CD4-positive, CD25-positive, alpha-beta regulatory T cell (primary cell): ENCODE data around the gene INPP4B. TPM values are rescaled to one million over a fixed set of nuclear protein-coding genes. Genes with fewer than 3 reads are reported as not detected.
A peak's percentile ranks its signal among the peaks of the same experiment; 100 is the strongest.
"Not testable (repeated sequence)": the region's sequence is repeated elsewhere in the genome, so short reads cannot be mapped to it uniquely, and the experiment has no call there.

ENCODE experiments used
- ATAC-seq, 2 donors: fragments of 150-1000 bp; cut with Tn5 transposase; one replicate each; pipeline ENCODE4 v1.10.0; 2021; ENCODE audit warnings: low read depth in 2 of 2, moderate number of reproducible peaks in 2 of 2, moderate library complexity in 1 of 2
- DNase-seq, 3 donors: peaks; one replicate each; pipeline versions ENCODE4 v3.0.0 to v3.0.0-alpha.2; 2012 to 2022; ENCODE audit warnings: mixed read lengths in 1 of 3
- H3K27ac ChIP-seq: one replicate; pipeline ENCODE4 v1.7.0; 2013; ENCODE audit warnings: mild to moderate bottlenecking, low read length; ENCODE audit not compliant: insufficient read depth, poor library complexity, severe bottlenecking
- H3K27me3 ChIP-seq: one replicate; pipeline ENCODE4 v1.7.0; 2013; ENCODE audit warnings: low read length; ENCODE audit not compliant: control insufficient read depth, insufficient read depth
- H3K36me3 ChIP-seq: one replicate; pipeline ENCODE4 v1.7.0; 2013; ENCODE audit warnings: mild to moderate bottlenecking, low read length, moderate library complexity; ENCODE audit not compliant: control insufficient read depth, insufficient read depth
- H3K4me1 ChIP-seq: 2 replicates; pipeline ENCODE4 v1.7.0; 2013; ENCODE audit warnings: mild to moderate bottlenecking, low read length; ENCODE audit not compliant: insufficient read depth, control insufficient read depth, poor library complexity, severe bottlenecking
- H3K4me3 ChIP-seq: one replicate; pipeline ENCODE4 v1.7.0; 2013; ENCODE audit warnings: low read depth, mild to moderate bottlenecking, low read length, moderate library complexity
- H3K9me3 ChIP-seq, 2 experiments: 1 replicate in 1 of 2; 2 replicates in 1 of 2; pipeline ENCODE4 v1.7.0; 2013; ENCODE audit warnings: low read length in 2 of 2, mild to moderate bottlenecking in 1 of 2, moderate library complexity in 1 of 2; ENCODE audit not compliant: control insufficient read depth in 2 of 2
- H3K27ac Mint-ChIP-seq, 3 donors: one replicate each; pipeline ENCODE4 v1.8.0; 2020 to 2022; ENCODE audit warnings: mild to moderate bottlenecking in 3 of 3, mixed read lengths in 3 of 3, moderate library complexity in 2 of 3
- H3K27me3 Mint-ChIP-seq: one replicate; pipeline ENCODE4 v1.8.0; 2022; ENCODE audit warnings: mild to moderate bottlenecking, mixed read lengths
- H3K36me3 Mint-ChIP-seq: one replicate; pipeline ENCODE4 v1.8.0; 2020; ENCODE audit warnings: mixed read lengths
- H3K4me1 Mint-ChIP-seq, 4 donors: one replicate each; pipeline ENCODE4 v1.8.0; 2020 to 2022; ENCODE audit warnings: mixed read lengths in 4 of 4, mild to moderate bottlenecking in 1 of 4
- H3K4me3 Mint-ChIP-seq, 4 donors: one replicate each; pipeline ENCODE4 v1.8.0; 2020 to 2022; ENCODE audit warnings: mild to moderate bottlenecking in 4 of 4, mixed read lengths in 4 of 4, moderate library complexity in 3 of 4
- H3K9me3 Mint-ChIP-seq, 7 donors: one replicate each; pipeline ENCODE4 v1.8.0; 2020 to 2022; ENCODE audit warnings: mixed read lengths in 7 of 7, mild to moderate bottlenecking in 3 of 7, moderate library complexity in 2 of 7
- polyA plus RNA-seq, 4 donors: library from polyadenylated mRNA; unstranded; fragments of 300-500 nt; fragmentation: Illumina TruSeq; gene quantifications; one replicate each; pipeline ENCODE4 v1.2.3, GENCODE V29; 2021
- total RNA-seq: library from RNA; stranded (reverse); gene quantifications from one replicate; pipeline ENCODE4 v1.2.3, GENCODE V29; 2022

Gene INPP4B
- total and polyA plus RNA-seq, 5 donors from 2014 or later: 37.6 to 89.4 (median 44.6) TPM

GRCh38 chr4:142671516-142671915, 174.6 kb downstream of the INPP4B start:
- Histone ChIP-seq H3K36me3 (no peaks in the 10 kb centered on the region), H3K27me3 (no peaks in the 10 kb centered on the region), H3K4me1 (no peaks in the 10 kb centered on the region), H3K27ac (no peak overlapping the region), H3K9me3 (peaks cover 6 to 31% of the 10 kb centered on the region in 2 experiments), H3K4me3 (no peak overlapping the region)
- Mint-ChIP-seq H3K9me3 (peaks cover 9 to 72% (median 20%) of the 10 kb centered on the region in 7 donors), H3K27me3 (no peaks in the 10 kb centered on the region), H3K4me1 (peaks cover 0 to 7% (median 5%) of the 10 kb centered on the region in 4 donors), H3K4me3 (no peak overlapping the region), H3K27ac (peak overlapping the region in 1 of 3 donors; percentile 72), H3K36me3 (peaks cover 37% of the 10 kb centered on the region)
- DNase-seq (no peak), ATAC-seq (no peak)

GRCh38 chr4:142663828-142664227, 182.3 kb downstream of the INPP4B start:
- DNase-seq: no peak
- no peak overlapping the region for H3K4me3 Mint-ChIP-seq
- no peaks in the 10 kb centered on the region for H3K27me3 ChIP-seq
- H3K36me3 ChIP-seq: no peaks in the 10 kb centered on the region
- H3K4me1 Mint-ChIP-seq: no peaks in the 10 kb centered on the region
- peaks cover 25 to 48% of the 10 kb centered on the region in 2 experiments for H3K9me3 ChIP-seq
- H3K36me3 Mint-ChIP-seq: peaks cover 40% of the 10 kb centered on the region
- no peak overlapping the region for H3K27ac ChIP-seq
- no peak overlapping the region for H3K27ac Mint-ChIP-seq
- ATAC-seq: no peak
- H3K9me3 Mint-ChIP-seq: peaks cover 0 to 48% (median 22%) of the 10 kb centered on the region in 7 donors
- no peaks in the 10 kb centered on the region for H3K4me1 ChIP-seq
- no peak overlapping the region for H3K4me3 ChIP-seq
- H3K27me3 Mint-ChIP-seq: no peaks in the 10 kb centered on the region

GRCh38 chr4:142660728-142661127, 185.4 kb downstream of the INPP4B start:
- Histone ChIP-seq H3K4me1 (no peaks in the 10 kb centered on the region), H3K36me3 (no peaks in the 10 kb centered on the region), H3K27me3 (no peaks in the 10 kb centered on the region), H3K9me3 (peaks cover 51 to 63% of the 10 kb centered on the region in 2 experiments), H3K4me3 (no peak overlapping the region), H3K27ac (no peak overlapping the region)
- no peaks in the 10 kb centered on the region for H3K4me1 Mint-ChIP-seq
- no peak overlapping the region for H3K4me3 Mint-ChIP-seq
- peaks cover 0 to 52% (median 13%) of the 10 kb centered on the region in 7 donors for H3K9me3 Mint-ChIP-seq
- ATAC-seq (no peak), DNase-seq (no peak)
- H3K36me3 Mint-ChIP-seq: peaks cover 28% of the 10 kb centered on the region
- H3K27ac Mint-ChIP-seq: peak overlapping the region in 1 of 3 donors; percentile 14
- no peaks in the 10 kb centered on the region for H3K27me3 Mint-ChIP-seq

GRCh38 chr4:142656178-142656577, 189.9 kb downstream of the INPP4B start:
- ATAC-seq: no peak
- DNase-seq: peak in 2 of 3 donors; percentile 32 to 47
- Mint-ChIP-seq H3K27ac (no peak overlapping the region), H3K4me3 (no peak overlapping the region), H3K9me3 (peaks cover 0 to 74% (median 11%) of the 10 kb centered on the region in 7 donors), H3K36me3 (peaks cover 13% of the 10 kb centered on the region), H3K4me1 (no peaks in the 10 kb centered on the region), H3K27me3 (no peaks in the 10 kb centered on the region)
- H3K4me3 ChIP-seq: peak overlapping the region; percentile 13
- H3K27me3 ChIP-seq: no peaks in the 10 kb centered on the region
- H3K4me1 ChIP-seq: no peaks in the 10 kb centered on the region
- H3K9me3 ChIP-seq: peaks cover 67 to 77% of the 10 kb centered on the region in 2 experiments
- no peak overlapping the region for H3K27ac ChIP-seq
- H3K36me3 ChIP-seq: no peaks in the 10 kb centered on the region

- Histone ChIP-seq H3K36me3 (no peaks in the 10 kb centered on the region), H3K27me3 (no peaks in the 10 kb centered on the region), H3K4me3 (no peak overlapping the region), H3K4me1 (peaks cover 10% of the 10 kb centered on the region), H3K9me3 (peaks cover 19 to 49% of the 10 kb centered on the region in 2 experiments), H3K27ac (no peak overlapping the region)
- no peaks in the 10 kb centered on the region for H3K27me3 Mint-ChIP-seq
- H3K9me3 Mint-ChIP-seq: peaks cover 5 to 57% (median 27%) of the 10 kb centered on the region in 7 donors
- peaks cover 6 to 28% (median 10%) of the 10 kb centered on the region in 4 donors for H3K4me1 Mint-ChIP-seq
- H3K4me3 Mint-ChIP-seq: no peak overlapping the region
- peaks cover 31% of the 10 kb centered on the region for H3K36me3 Mint-ChIP-seq
- H3K27ac Mint-ChIP-seq: no peak overlapping the region
- no peak for DNase-seq
- no peak for ATAC-seq
These were observed 197.7 kb downstream of the INPP4B start for GRCh38 chr4:142648378-142648777.

- Histone ChIP-seq H3K27me3 (no peaks in the 10 kb centered on the region), H3K4me1 (peaks cover 10% of the 10 kb centered on the region), H3K36me3 (no peaks in the 10 kb centered on the region), H3K27ac (peak overlapping the region; percentile 33), H3K4me3 (peak overlapping the region; percentile 39), H3K9me3 (peaks cover 8 to 33% of the 10 kb centered on the region in 2 experiments)
- Mint-ChIP-seq H3K4me1 (peaks cover 9 to 33% (median 11%) of the 10 kb centered on the region in 4 donors), H3K27ac (peak overlapping the region; percentile 60 to 98 (median 86)), H3K36me3 (peaks cover 33% of the 10 kb centered on the region), H3K4me3 (peak overlapping the region in 3 of 4 donors; percentile 14 to 62 (median 61)), H3K9me3 (peaks cover 4 to 47% (median 20%) of the 10 kb centered on the region in 7 donors), H3K27me3 (no peaks in the 10 kb centered on the region)
- DNase-seq: peak in 1 of 3 donors; percentile 77
- ATAC-seq: peak; percentile 62 to 67
These were observed 200.5 kb downstream of the INPP4B start for GRCh38 chr4:142645475-142646108.

GRCh38 chr4:142644628-142645027, 201.5 kb downstream of the INPP4B start:
- H3K9me3 Mint-ChIP-seq: peaks cover 0 to 38% (median 13%) of the 10 kb centered on the region in 7 donors

GRCh38 chr4:142637614-142638013, 208.5 kb downstream of the INPP4B start:
- no peaks in the 10 kb centered on the region for H3K4me1 ChIP-seq
- peaks cover 3 to 10% of the 10 kb centered on the region in 2 experiments for H3K9me3 ChIP-seq
- ATAC-seq (no peak), DNase-seq (no peak)
- Mint-ChIP-seq H3K27me3 (no peaks in the 10 kb centered on the region), H3K9me3 (peaks cover 0 to 31% (median 8%) of the 10 kb centered on the region in 7 donors), H3K4me3 (no peak overlapping the region), H3K36me3 (peaks cover 13% of the 10 kb centered on the region), H3K27ac (no peak overlapping the region), H3K4me1 (no peaks in the 10 kb centered on the region)
- no peak overlapping the region for H3K4me3 ChIP-seq
- H3K27ac ChIP-seq: no peak overlapping the region
- no peaks in the 10 kb centered on the region for H3K36me3 ChIP-seq
- H3K27me3 ChIP-seq: no peaks in the 10 kb centered on the region

More at GRCh38 chr4:142644628-142645027, 201.5 kb downstream of the INPP4B start:
- not testable (repeated sequence) for H3K4me1 ChIP-seq, H3K27ac ChIP-seq, H3K36me3 ChIP-seq, H3K27me3 Mint-ChIP-seq, H3K27me3 ChIP-seq, H3K4me3 ChIP-seq, H3K4me3 Mint-ChIP-seq, DNase-seq, H3K27ac Mint-ChIP-seq, ATAC-seq
- Mint-ChIP-seq H3K4me1 (peaks cover 9 to 33% (median 11%) of the 10 kb centered on the region in 4 donors), H3K36me3 (peaks cover 24% of the 10 kb centered on the region)
- H3K9me3 ChIP-seq: peaks cover 10 to 28% of the 10 kb centered on the region in 2 experiments
